Measurements from ENCODE around the gene NEUROG3.

- TF ChIP-seq, protein P1, sequence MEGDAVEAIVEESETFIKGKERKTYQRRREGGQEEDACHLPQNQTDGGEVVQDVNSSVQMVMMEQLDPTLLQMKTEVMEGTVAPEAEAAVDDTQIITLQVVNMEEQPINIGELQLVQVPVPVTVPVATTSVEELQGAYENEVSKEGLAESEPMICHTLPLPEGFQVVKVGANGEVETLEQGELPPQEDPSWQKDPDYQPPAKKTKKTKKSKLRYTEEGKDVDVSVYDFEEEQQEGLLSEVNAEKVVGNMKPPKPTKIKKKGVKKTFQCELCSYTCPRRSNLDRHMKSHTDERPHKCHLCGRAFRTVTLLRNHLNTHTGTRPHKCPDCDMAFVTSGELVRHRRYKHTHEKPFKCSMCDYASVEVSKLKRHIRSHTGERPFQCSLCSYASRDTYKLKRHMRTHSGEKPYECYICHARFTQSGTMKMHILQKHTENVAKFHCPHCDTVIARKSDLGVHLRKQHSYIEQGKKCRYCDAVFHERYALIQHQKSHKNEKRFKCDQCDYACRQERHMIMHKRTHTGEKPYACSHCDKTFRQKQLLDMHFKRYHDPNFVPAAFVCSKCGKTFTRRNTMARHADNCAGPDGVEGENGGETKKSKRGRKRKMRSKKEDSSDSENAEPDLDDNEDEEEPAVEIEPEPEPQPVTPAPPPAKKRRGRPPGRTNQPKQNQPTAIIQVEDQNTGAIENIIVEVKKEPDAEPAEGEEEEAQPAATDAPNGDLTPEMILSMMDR (IDR thresholded peaks at IDR 0.05; ENCODE audit: low read depth, low read length, poor library complexity, severe bottlenecking) = no peak
- no peak for TF ChIP-seq EZH2phosphoT487 (IDR thresholded peaks at IDR 0.05; ENCODE audit: borderline replicate concordance, low read length)
Measured at GRCh38 chr10:69567920-69568319, 5.3 kb downstream of the NEUROG3 start.
